ENCODE results near the gene TAS2R40.
"Not testable (repeated sequence)": the region's sequence is repeated elsewhere in the genome, so short reads cannot be mapped to it uniquely, and the experiment has no call there.

TAS2R40 gene

GRCh38 chr7:143252006-143252405, 30.2 kb downstream of the TAS2R40 start:
- DNase-seq = no peak

DNA sequence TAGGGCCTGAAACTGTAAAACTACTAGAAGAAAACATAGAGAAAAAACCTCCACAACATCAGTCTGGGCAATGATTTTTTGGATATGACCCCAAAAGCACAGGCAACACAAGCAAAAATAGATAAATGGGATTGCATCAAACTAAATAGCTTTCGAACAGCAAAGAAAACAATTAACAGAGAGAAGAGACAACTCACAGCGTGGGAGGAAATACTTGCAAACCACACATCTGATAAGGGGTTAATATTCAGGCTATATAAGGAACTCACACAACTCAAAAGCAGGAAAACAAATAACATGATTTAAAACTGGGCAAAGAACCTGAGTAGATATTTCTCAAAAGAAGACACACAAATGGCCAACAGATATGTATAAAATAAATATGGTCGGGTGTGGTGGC, 33.7 kb downstream of the TAS2R40 start:
- DNase-seq = no peak

DNA sequence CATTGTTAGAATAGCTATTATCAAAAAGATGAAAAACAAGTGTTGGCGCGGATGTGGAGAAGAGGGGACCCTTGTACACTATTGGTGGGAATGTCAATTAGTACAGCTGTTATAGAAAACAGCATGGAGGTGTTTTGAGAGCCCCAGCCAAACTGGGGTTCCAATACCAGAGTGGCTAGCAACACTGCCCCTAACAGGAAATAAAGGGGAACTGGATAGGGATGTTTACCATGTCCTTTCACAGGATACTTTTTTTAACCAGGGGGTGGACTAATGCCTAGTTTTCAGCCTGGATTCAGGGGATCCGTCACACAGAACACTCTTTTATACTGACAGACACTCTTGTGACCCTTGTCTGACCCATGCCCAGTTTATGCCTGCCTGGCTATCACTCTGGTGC, 34.5 kb downstream of the TAS2R40 start:
- no peak for DNase-seq

DNA sequence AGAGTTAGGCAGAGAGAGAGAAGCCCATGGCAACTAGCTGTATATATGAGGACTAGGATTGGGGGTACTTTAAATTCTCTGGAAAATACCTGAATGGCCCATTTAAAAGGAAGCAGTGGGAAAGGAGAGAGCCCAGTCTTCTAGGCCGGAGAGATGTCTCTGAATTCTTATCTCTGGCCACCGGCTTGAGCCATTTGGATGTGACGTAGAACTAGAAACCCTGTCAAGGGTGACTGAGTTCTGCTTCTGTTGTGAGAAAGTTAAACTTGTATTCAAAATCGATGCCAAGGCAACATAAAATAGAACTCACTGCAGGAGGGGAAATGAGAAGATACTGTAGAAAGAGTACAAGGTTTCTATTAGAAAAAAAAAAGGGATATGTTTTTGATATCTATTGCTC, 35.1 kb downstream of the TAS2R40 start:
- no peak for DNase-seq

GRCh38 chr7:143257501-143257900, 35.7 kb downstream of the TAS2R40 start:
- DNase-seq = no peak

- no peak for DNase-seq
Observed at GRCh38 chr7:143258831-143259230, 37.0 kb downstream of the TAS2R40 start.

GRCh38 chr7:143259765-143260164, 37.9 kb downstream of the TAS2R40 start:
- no peak for DNase-seq

GRCh38 chr7:143261901-143262300, 40.1 kb downstream of the TAS2R40 start:
- DNase-seq = no peak

DNA sequence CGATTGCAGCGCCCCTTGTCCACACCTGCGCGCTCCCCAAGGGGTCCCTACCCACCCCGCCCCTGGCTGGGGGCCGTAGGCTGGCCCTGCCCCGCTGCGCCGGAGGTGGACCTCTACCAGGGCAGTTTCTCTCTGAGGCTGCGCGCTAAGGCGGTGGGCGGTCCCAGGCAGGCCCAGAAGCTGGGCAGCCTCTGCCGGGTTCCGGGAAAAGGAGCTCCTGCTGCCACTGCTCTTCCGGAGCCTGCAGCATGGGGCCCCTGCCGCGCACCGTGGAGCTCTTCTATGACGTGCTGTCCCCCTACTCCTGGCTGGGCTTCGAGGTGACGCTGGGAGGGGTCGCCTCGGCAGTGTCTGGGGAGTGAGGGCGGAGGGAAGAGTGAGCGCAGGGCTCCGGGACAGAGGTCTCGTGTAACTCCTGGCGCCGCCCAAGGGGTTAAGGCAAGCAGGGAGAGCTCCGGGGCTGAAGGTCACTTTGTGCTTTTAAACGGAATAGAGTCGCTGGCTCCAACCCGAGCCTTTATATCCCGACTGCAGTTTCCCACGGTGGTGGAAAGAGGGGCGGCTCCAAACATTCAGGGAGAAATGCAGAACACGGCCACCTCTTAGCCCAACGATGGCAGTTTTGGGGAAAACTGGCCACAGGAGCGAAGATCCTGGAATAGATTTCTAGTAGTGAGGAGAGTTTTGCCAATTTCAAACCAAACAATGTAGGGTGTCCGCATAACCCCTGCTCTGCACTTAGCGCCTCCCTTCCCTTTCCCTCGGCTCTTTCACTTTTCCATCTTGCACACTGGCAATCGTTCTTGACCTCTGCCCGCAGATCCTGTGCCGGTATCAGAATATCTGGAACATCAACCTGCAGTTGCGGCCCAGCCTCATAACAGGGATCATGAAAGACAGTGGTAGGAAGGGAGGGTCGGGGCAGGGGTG, 41.7 kb downstream of the TAS2R40 start, which contains the start of gene GSTK1:
Gene GSTK1, plus strand, starts transcription at position 176 of the 930 bp plus-strand sequence. Its CDS starts 73 bp downstream, at position 249.
- peak; percentile 10 for DNase-seq

GRCh38 chr7:143264196-143264568, 42.3 kb downstream of the TAS2R40 start:
- not testable (repeated sequence) for DNase-seq

DNA sequence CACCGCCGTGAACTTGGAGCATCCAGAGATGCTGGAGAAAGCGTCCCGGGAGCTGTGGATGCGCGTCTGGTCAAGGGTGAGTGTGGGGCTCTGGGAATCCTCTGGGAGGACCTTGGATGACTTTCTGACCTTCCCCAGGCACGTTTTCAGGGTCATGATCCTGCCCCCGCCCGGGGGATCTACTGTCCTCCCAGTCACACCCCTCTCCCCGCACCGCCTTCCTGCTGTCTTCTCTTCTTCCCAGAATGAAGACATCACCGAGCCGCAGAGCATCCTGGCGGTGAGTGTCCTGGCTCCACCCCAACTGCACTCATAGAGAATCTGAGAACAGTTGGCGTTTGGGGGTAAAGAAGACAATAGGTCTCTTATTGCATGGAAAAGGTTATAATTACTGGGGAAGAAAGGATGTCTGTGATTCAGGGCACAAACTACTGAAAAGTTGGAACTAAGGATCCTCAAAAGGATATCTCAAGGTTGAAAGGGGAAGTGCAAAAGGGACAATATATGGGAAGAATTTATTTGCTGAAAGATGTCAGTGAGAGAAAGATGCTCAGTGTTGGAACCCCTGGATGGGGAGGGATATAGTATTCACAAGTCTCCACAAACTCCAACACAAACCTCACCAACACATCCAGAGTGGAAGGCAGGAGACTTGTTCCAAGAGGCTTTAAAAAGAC, 43.3 kb downstream of the TAS2R40 start:
- no peak for DNase-seq

GRCh38 chr7:143269251-143269650, 47.4 kb downstream of the TAS2R40 start:
- no peak for DNase-seq

DNA sequence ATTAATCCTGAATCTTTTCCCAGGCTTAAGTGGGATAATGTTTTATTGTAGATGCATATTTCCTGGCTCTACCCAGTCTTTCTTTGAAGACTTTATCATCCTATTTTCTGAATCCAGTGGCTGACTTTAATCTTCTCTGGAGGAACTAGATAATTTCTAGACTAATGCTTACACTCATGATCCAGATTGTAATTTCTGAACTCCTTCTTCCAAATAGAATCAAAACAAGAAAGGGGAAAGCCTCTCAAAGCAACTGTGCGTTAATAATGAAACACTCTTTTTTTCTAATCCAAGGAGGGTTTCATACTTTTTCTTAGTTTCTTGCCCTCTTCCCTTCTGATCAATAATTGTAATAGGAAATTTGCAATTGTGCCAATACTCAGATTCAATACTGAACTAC, 49.4 kb downstream of the TAS2R40 start:
- no peak for DNase-seq
